Transverse colon (tissue), 3 donors: ENCODE results near the gene FAXC.

Experiments
- POLR2A ChIP-seq: fragments of 450-650 bp; IDR thresholded peaks from one replicate; pipeline ENCODE4 v1.6.1; 2016; ENCODE audit warnings: antibody characterized with exemption, mild to moderate bottlenecking, moderate library complexity
- TF ChIP-seq, protein P1 (sequence below), 5 experiments: fragments of 200-600 bp in 3 of 5; fragments of 450-650 bp in 2 of 5; sonication (generic) in 3 of 5; IDR thresholded peaks; 1 replicate in 2 of 5; 2 replicates in 3 of 5; pipeline ENCODE4 v1.5.1; 2016 to 2017; ENCODE audit warnings: antibody characterized with exemption in 5 of 5, inconsistent platforms in 3 of 5, mild to moderate bottlenecking in 2 of 5, moderate library complexity in 1 of 5

- TF ChIP-seq, protein P1, sequence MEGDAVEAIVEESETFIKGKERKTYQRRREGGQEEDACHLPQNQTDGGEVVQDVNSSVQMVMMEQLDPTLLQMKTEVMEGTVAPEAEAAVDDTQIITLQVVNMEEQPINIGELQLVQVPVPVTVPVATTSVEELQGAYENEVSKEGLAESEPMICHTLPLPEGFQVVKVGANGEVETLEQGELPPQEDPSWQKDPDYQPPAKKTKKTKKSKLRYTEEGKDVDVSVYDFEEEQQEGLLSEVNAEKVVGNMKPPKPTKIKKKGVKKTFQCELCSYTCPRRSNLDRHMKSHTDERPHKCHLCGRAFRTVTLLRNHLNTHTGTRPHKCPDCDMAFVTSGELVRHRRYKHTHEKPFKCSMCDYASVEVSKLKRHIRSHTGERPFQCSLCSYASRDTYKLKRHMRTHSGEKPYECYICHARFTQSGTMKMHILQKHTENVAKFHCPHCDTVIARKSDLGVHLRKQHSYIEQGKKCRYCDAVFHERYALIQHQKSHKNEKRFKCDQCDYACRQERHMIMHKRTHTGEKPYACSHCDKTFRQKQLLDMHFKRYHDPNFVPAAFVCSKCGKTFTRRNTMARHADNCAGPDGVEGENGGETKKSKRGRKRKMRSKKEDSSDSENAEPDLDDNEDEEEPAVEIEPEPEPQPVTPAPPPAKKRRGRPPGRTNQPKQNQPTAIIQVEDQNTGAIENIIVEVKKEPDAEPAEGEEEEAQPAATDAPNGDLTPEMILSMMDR (IDR thresholded peaks at IDR 0.05) = no peak
- TF ChIP-seq POLR2A = no peak
Measured at GRCh38 chr6:99312354-99312753, 37.1 kb downstream of the FAXC start.
